GM18517 (cell line): ENCODE data around the gene PLCXD1.
"Not testable (repeated sequence)": the region's sequence is repeated elsewhere in the genome, so short reads cannot be mapped to it uniquely, and the experiment has no call there.

ENCODE experiments used
- ATAC-seq: cut with Tn5 transposase; IDR thresholded peaks from one replicate; pipeline ENCODE4 v1.9.1; 2021; ENCODE audit warnings: mild to moderate bottlenecking, moderate library complexity; ENCODE audit not compliant: unreplicated experiment

PLCXD1 gene

DNA sequence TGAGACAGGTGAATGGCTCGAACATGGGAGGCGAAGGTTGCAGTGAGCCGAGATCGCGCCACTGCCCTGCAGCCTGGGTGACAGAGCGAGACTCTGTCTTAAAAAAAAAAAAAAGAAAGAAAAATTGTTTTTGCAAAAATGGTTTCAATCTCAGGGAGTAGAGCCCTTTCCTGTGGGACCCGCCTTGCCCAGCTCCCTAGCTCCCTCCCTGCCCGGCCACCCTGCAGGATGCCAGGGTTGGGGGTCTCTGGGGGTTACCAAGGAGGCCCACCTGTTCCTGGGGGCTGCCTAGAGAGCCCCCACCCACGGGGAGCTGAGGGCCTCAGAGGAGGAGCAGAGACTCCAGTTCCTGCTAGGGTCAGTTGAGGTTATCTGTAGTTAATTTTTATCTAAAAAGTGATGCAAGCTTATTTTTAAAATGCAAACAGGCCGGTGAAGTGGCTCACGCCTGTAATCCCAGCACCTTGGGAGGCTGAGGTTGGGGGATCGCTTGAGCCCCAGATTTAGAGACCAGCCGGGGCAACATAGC lies 18.7 kb upstream of the PLCXD1 start:
- ATAC-seq, result peak; percentile 69

DNA sequence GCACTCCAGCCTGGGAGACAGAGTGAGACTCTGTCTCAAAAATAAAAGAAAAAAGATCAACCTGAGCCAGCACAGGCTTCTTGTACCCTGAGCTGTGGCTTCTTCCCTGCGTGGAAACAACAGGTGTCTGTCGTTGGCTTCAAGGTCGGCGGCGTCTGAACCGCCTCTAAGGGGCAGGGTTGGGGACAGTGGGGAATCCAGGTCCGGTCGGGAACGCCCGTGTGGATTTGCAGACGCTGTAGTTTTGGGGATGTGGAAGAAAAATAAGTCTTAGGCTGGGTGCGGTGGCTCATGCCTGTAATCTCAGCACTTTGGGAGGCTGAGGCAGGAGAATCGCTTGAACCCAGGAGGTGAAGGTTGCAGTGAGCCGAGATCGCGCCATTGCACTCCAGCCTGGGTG lies 17.2 kb upstream of the PLCXD1 start:
- ATAC-seq, result not testable (repeated sequence)

DNA sequence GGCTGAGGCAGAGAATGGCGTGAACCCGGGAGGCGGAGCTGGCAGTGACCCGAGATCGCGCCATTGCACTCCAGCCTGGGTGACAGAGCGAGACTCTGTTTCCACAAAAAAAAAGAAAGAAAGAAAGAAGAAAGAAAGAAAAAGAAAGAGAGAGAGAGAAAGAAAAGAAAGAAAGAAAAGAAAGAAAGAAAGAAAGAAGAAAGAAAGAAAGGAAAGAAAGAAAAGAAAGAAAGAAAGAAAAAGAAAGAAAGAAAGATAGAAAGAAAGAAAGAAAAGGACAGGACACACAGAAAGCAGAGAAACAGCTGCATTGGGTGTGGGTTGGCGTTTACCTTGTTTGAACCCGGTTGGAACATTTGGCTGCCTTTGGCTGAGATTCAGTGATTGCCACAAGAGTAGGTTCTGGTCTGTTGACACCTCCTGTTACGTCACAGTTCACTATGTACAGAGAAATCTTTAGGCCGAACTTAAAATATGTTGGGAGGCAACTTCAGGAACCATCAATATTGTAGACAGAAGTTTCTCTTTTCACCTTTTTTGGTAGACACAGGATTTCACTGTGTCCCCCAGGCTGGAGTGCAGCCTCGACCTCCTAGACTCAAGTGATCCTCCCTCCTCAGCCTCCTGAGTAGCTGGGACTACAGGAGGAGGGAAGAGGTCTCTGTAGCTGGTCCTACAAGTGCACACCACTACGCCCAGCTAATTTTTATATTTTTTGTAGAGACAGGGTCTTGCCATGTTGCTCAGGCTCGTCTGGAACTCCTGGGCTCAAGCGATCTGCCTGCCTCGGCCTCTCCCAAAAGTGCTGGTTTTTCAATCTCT lies 16.3 kb upstream of the PLCXD1 start:
- ATAC-seq, result no peak

DNA sequence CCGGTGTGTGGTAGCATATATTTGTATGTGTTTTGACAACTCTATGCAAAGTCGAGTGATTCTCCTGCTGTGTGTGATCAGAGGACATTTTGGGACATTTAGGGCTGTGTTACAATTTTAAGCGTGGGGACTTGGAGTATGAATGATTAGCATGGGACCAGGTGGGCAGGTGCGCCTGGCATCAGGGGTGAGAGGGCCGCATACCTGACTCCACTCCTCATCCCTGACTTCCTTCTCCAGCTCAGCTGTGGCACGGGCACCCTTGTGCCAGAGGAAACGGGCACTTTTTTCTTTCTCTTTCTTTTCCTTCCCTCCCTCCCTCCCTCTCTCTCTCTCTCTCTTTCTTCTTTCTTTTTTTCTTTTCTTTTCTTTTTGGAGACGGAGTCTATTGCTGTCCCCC lies 15.7 kb upstream of the PLCXD1 start:
- no peak for ATAC-seq

DNA sequence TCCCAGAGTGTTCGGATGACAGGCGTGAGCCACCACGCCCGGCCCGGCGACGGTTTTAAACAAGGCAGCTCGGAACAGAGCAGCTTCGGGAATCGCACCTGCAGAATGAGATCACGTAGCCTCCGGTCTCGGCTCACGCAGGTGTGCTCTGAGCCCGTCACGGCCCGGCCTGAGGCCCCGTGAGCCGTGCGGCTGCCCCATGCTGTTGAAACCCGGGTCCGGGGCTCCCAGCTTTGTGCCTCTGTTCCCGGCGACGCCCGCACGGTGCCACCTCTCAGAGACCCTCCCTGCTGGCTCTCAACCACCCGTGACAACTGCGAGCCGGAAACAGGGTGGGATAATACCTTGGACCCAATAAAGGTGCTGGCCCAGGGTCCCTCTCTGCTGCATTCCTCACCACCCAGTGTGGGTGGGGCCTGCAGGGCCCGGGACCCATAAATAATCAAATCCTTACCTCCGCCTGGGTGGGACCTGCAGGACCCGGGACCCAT lies 13.4 kb upstream of the PLCXD1 start:
- ATAC-seq, result no peak

DNA sequence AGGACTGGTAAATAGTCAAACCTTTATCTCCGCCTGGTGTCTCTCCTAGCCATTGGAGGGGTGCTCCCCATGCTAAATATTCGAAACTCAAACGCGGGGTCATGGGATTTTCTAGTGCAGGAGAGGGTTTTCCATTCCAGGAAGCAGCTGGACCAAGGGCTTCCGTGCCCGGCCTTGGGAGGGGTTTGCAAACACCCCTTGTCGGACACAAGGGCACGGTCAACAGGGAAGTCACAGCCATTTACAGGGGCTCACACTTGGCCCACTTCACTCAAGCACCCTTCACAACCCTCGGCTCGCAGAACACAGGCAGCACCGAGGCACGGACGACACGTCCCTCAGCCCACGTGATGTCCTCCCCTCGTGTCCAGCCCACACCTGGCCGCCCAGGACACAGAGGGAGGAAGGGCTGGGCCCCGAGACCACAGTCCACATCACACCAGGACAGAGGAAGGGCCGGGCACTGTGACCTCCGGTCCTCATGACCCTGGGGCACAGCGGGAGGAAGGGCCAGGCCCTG lies 10.3 kb upstream of the PLCXD1 start:
- ATAC-seq, result no peak

DNA sequence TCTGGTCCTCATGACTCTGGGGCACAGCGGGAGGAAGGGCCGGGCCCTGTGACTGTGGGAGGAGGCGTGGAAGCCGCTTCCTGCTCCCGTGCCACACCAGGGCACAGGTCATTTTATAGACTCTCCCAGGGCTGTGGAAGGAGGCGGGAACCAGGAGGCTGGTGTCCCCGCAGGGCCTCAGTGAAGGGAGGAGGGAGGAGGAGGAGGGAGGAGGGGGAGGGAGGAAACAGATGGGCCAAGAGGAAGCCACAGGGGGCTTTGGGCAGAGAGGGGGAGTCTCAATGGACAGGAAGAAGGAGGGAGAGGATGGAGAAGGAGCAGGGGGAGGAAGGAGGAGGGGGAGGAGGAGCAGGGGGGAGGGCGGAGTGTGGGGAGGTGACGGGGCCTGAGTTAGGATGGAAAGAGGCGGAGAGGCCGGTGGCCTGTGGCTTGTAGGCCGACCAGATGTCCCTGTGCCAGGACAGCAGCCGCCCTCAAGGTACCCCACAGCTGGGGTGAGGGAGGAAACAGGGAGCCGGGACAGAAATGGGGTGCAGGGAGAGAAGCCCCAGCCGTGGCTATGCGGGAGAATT lies 6.2 kb upstream of the PLCXD1 start:
- no peak for ATAC-seq

DNA sequence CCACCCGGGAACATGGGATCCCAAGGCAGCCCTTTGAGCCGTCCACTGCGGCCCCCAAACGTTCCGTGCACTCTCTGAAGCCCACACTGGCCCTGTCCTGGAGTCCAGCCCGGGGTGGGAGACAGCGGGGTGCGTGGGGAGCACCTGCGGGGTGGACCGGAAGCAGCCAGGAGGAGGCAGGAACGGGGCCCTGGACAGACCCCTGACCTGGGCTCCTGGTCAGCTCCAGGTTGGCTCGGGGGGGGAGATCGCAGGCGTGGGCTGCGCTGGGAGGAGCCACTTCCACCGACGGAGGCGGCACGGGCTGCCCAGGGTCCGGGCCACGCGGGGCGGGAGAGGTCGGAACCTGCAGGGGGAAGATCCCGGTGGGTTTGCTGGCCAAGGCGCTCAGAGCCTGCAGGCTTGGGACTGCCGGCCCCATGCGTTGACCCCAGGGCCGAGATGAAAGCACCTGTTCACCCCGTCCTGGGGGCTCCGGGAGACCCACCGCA lies 5.7 kb upstream of the PLCXD1 start:
- ATAC-seq, result no peak

DNA sequence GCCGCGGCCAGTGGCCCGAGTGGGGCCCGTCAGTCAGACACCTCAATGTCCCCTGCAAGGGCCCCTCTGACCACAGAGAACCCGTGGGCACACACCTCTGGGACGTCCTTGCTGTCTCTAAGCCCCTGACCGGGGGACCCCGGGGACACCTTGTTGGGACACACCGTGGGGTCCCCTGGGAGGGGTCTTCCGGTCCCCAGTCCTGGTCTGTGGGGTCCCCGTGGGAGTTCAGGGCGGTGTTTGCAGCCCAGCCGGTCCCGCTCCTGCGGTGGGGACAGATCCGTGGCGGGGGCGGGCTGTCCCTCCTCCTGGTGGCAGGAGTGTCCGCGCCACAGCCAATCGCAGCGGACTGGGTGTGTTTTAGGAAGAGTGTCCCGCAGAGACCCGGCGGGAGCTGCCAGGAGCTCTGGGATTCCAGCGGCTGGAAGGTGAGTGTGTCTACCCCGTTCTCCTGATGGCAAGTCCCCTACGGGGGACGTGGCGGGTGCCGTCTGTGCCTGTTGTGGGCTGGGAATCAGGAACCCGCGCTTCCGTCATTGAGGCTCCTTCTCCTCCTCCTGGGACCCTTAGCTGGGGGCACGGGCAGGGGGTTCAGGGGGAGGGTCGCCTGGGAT lies 5.1 kb upstream of the PLCXD1 start:
- ATAC-seq, result peak; percentile 85

DNA sequence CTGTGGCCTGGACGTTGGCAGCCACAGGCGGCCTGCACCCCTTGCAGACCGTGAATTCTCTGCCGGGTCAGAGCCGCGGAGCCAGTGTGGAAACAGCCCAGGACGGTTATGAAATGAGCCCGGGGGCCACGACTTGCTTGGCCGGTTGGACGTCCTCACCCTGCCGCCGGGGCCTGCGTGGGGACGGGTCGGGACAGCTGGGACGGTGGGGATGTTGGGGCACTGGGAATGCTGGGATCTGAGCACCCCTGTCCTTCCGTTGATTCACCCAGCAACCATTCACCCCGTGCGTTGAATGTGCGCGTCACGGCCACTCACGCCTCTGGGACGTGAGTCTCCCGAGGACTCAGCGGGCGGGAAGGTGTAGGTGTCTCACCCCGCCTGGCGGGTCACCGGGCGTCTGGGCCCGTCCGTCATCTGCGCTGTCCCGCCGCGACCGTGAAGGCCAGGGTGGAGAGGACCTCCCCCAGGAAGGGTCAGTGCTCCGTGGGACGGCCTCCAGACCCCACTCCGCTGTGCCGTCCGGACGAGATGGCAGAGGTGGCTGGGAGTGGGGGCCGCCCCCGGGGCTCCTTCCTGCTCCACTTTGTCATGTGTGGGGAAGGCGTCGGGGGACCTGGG lies 4.5 kb upstream of the PLCXD1 start:
- ATAC-seq, result peak; percentile 38

DNA sequence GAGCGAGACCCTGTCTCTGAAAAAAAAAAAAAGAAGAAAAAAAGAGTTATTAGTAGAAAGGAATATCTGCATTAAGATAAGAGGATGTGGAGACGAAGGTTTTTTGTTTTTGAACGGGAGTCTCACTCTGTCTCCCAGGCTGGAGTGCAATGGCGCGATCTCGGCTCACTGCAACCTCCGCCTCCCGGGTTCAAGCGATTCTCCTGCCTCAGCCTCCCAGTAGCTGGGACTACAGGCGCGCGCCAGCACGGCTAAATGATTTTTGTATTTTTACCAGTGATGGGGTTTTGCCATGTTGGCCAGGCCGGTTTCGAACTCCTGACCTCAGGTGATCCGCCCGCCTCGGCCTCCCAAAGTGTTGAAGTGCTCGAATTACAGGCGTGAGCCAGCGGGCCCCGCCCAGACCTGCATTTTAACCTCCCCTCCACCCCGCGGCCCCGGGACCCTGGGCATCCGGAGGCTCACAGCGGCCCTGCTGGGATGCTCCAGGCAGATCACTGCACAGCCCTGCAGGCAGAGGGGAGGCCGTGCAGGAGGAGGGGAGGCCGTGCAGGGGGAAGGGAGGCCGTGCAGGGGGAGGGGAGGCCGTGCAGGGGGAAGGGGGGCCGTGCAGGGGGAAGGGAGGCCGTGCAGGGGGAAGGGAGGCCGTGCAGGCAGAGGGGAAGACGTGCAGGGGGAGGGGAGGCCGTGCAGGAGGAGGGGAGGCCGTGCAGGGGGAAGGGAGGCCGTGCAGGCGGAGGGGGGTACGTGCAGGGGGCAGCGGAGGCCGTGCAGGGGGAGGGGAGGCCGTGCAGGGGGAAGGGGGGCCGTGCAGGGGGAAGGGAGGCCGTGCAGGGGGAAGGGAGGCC lies 1.2 kb upstream of the PLCXD1 start:
- ATAC-seq, result not testable (repeated sequence)

DNA sequence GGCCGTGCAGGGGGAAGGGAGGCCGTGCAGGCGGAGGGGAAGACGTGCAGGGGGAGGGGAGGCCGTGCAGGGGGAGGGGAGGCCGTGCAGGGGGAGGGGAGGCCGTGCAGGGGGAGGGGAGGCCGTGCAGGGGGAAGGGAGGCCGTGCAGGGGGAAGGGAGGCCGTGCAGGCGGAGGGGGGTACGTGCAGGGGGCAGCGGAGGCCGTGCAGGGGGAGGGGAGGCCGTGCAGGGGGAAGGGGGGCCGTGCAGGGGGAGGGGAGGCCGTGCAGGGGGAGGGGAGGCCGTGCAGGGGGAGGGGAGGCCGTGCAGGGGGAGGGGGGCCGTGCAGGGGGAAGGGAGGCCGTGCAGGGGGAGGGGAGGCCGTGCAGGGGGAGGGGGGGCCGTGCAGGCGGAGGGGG lies 459 bp upstream of the PLCXD1 start:
- not testable (repeated sequence) for ATAC-seq

DNA sequence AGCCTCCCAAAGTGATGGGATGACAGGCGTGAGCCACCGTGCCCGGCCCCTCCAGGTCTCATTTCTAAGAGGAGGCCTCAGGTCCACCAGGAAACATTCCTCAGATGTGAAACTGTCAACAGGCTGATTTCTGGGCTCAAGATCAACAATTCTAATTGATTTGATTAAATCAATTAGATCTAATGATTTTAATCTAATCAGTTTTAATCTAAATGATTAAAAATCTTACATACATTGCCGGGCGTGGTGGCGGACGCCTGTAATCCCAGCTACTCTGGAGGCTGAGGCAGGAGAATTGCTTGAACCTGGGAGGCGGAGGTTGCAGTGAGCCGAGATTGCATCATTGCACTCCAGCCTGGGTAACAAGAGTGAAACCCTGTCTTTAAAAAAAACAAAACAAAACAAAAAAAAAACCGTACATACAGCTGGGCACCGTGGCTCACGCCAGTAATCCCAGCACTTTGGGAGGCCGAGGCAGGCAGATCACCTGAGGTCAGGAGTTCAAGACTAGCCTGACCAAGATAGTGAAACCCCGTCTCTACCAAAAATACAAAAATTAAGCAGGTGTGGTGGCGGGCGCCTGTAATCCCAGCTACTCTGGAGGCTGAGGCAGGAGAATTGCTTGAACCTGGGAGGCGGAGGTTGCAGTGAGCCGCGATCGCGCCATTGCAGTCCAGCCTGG lies 960 bp downstream of the PLCXD1 start:
- peak; percentile 34 for ATAC-seq

DNA sequence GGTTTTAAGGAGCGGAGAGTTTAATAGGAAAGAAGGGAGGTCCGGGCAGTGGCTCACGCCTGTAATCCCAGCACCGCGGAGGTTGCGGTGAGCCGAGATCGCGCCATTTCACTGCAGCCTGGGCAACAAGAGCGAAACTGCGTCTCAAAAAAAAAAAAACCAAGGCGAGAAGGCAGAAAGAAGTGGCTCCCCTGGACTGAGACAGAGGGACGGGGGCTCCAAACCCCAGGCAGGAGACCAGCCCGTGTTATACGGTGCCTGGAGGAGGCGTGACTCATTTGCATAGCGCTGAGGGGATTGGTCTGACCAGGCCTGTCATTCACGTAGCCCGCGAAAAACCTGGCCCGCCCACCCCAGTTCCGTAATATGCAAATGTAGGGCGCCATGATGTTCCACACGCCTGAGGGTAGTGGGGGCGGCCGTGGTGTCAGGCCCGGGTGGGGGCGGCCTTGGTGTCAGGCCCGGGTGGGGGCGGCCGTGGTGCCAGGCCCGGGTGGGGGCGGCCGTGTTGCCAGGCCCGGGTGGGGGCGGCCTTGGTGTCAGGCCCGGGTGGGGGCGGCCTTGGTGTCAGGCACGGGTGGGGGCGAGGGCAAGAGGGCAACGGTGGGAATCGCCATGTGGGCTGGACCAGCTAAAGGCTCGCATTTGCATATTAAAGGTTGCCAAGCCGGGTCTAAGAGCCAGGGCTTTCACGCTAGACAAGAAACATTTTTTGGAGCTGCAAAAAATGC lies 2.1 kb downstream of the PLCXD1 start:
- ATAC-seq, result peak; percentile 95

DNA sequence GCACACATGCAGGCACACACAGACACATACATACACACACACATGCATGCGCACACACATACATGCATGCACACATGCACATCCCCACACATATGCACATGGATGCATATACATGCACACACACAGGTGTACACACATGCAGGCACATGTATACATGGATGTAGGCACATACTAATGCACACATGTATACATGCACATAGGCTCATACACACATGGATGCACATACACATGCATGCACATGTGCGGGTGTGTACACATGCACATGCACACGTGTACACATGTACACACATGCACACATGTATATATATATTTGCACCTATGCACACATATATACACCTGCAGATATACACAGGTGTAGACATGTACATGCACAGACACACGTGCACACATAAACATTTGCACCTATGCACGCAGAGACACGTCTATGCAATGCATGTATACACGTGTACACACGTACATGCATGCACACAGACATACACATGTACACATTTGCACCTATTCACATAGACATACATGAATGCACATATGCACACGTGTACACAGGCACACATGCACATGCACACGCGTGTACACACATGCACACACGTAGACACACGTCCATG lies 4.0 kb downstream of the PLCXD1 start:
- ATAC-seq, result no peak

DNA sequence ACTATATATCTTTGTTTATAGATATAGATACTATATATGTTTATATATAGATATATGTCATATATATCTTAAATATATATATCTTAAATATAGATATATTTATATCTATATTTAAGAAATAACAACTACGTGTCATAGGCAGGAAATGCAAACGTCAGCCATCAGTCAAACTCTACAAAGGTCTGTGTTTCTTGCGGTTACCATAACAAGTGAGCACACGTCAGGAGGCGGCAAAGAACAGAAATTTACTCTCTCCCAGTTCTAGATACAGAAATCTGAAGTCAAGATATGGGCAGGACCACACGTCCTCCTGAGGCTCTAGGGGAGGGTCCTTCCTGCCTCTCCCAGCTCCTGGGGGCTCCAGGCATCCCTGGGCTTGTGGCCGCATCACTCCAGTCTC lies 6.5 kb downstream of the PLCXD1 start:
- no peak for ATAC-seq

DNA sequence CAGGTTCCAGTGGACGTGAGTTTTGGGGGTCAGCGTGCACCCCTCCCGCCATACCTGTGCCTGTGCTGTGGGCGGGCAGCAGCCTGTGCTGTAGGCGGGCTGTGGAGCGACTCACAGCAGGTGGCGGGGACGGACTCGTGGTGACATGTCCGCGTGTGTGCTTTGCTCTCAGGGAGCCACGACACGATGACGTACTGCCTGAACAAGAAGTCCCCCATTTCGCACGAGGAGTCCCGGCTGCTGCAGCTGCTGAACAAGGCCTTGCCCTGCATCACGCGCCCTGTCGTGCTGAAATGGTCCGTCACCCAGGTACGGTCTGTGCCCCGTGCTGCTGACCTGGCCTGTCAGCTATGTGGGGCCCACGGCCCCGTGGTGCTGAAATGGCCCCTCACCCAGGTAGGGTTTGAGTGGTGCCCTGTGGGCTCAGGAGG lies 7.4 kb downstream of the PLCXD1 start:
- no peak for ATAC-seq

DNA sequence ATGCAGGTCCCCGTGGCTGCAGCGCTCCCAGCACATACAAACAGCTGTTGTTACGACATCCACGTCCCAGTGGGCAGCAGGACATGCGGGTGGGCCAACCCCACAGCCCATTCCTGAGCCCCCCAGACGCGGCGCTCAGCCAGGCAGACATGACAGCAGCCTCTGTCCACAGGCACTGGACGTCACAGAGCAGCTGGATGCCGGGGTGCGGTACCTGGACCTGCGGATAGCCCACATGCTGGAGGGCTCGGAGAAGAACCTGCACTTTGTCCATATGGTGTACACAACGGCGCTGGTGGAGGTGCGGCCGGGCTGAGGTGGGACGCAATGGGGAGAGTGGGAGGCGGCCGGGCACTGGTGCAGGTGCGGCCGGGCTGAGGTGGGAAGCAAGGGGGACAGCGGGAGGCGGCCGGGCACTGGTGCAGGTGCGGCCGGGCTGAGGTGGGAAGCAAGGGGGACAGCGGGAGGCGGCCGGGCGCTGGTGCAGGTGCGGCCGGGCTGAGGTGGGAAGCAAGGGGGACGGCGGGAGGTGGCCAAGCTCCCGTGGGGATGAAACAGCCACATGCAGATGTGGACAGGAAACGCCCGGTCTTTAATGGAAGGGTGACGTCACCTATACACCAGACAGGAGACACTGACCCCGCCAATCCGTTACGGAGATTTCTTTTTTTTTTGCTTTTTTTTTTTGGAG lies 9.4 kb downstream of the PLCXD1 start:
- no peak for ATAC-seq
